ENCODE measurements around the gene BMAL1.
"Not testable (repeated sequence)": the region's sequence is repeated elsewhere in the genome, so short reads cannot be mapped to it uniquely, and the experiment has no call there.

BMAL1 gene

GRCh38 chr11:13405220-13405619 is 127.6 kb downstream of the BMAL1 start:
- H3K9ac ChIP-seq (ENCODE audit: low read length): no peak overlapping the region
- H3K4me3 ChIP-seq (ENCODE audit: low read length): no peak overlapping the region
- peaks cover 60% of the 10 kb centered on the region for H3K36me3 ChIP-seq (ENCODE audit: control insufficient read depth, insufficient read depth, low read length, severe bottlenecking)
- DNase-seq (ENCODE audit: low read depth): no peak
- H3K9me3 ChIP-seq (ENCODE audit: control insufficient read depth, low read length): no peaks in the 10 kb centered on the region
- H3K27me3 ChIP-seq (replicated peaks; ENCODE audit: control insufficient read depth, insufficient read depth, low read length): no peaks in the 10 kb centered on the region
- H3K4me1 ChIP-seq (ENCODE audit: control insufficient read depth, insufficient read depth, low read length): no peaks in the 10 kb centered on the region

GRCh38 chr11:13415201-13415600 is 137.6 kb downstream of the BMAL1 start:
- Histone ChIP-seq H3K9me3 (ENCODE audit: control insufficient read depth, low read length) (no peaks in the 10 kb centered on the region), H3K27me3 (replicated peaks; ENCODE audit: control insufficient read depth, insufficient read depth, low read length) (no peaks in the 10 kb centered on the region), H3K36me3 (ENCODE audit: control insufficient read depth, insufficient read depth, low read length, severe bottlenecking) (peaks cover 48% of the 10 kb centered on the region), H3K4me1 (ENCODE audit: control insufficient read depth, insufficient read depth, low read length) (peaks cover under 1% of the 10 kb centered on the region), H3K9ac (ENCODE audit: low read length) (no peak overlapping the region), H3K4me3 (ENCODE audit: low read length) (no peak overlapping the region)
- no peak for DNase-seq (ENCODE audit: low read depth)

- Histone ChIP-seq H3K9me3 (ENCODE audit: control insufficient read depth, low read length) (no peaks in the 10 kb centered on the region), H3K4me1 (ENCODE audit: control insufficient read depth, insufficient read depth, low read length) (peaks cover 8% of the 10 kb centered on the region), H3K36me3 (ENCODE audit: control insufficient read depth, insufficient read depth, low read length, severe bottlenecking) (peaks cover 13% of the 10 kb centered on the region), H3K4me3 (ENCODE audit: low read length) (no peak overlapping the region), H3K9ac (ENCODE audit: low read length) (no peak overlapping the region), H3K27me3 (replicated peaks; ENCODE audit: control insufficient read depth, insufficient read depth, low read length) (no peaks in the 10 kb centered on the region)
- DNase-seq (ENCODE audit: low read depth): no peak
Measured at GRCh38 chr11:13421561-13421960, 144.0 kb downstream of the BMAL1 start.

GRCh38 chr11:13423372-13423771 is 145.8 kb downstream of the BMAL1 start:
- Histone ChIP-seq H3K36me3 (ENCODE audit: control insufficient read depth, insufficient read depth, low read length, severe bottlenecking) (peaks cover 7% of the 10 kb centered on the region), H3K9ac (ENCODE audit: low read length) (no peak overlapping the region), H3K27me3 (replicated peaks; ENCODE audit: control insufficient read depth, insufficient read depth, low read length) (no peaks in the 10 kb centered on the region), H3K4me1 (ENCODE audit: control insufficient read depth, insufficient read depth, low read length) (peaks cover 8% of the 10 kb centered on the region), H3K4me3 (ENCODE audit: low read length) (no peak overlapping the region), H3K9me3 (ENCODE audit: control insufficient read depth, low read length) (peaks cover 15% of the 10 kb centered on the region)
- DNase-seq (ENCODE audit: low read depth): no peak

- Histone ChIP-seq H3K9me3 (ENCODE audit: control insufficient read depth, low read length) (peaks cover 19% of the 10 kb centered on the region), H3K27me3 (replicated peaks; ENCODE audit: control insufficient read depth, insufficient read depth, low read length) (no peaks in the 10 kb centered on the region), H3K4me1 (ENCODE audit: control insufficient read depth, insufficient read depth, low read length) (no peaks in the 10 kb centered on the region), H3K9ac (ENCODE audit: low read length) (no peak overlapping the region), H3K36me3 (ENCODE audit: control insufficient read depth, insufficient read depth, low read length, severe bottlenecking) (no peaks in the 10 kb centered on the region), H3K4me3 (ENCODE audit: low read length) (no peak overlapping the region)
- DNase-seq (ENCODE audit: low read depth): no peak
Measured at GRCh38 chr11:13427440-13427839, 149.8 kb downstream of the BMAL1 start.

- Histone ChIP-seq H3K4me3 (ENCODE audit: low read length) (no peak overlapping the region), H3K9me3 (ENCODE audit: control insufficient read depth, low read length) (peaks cover 19% of the 10 kb centered on the region), H3K9ac (ENCODE audit: low read length) (no peak overlapping the region), H3K4me1 (ENCODE audit: control insufficient read depth, insufficient read depth, low read length) (no peaks in the 10 kb centered on the region), H3K27me3 (replicated peaks; ENCODE audit: control insufficient read depth, insufficient read depth, low read length) (no peaks in the 10 kb centered on the region), H3K36me3 (ENCODE audit: control insufficient read depth, insufficient read depth, low read length, severe bottlenecking) (no peaks in the 10 kb centered on the region)
- no peak for DNase-seq (ENCODE audit: low read depth)
Measured at GRCh38 chr11:13429288-13429687, 151.7 kb downstream of the BMAL1 start.

- no peaks in the 10 kb centered on the region for H3K4me1 ChIP-seq (ENCODE audit: control insufficient read depth, insufficient read depth, low read length)
- H3K9me3 ChIP-seq (ENCODE audit: control insufficient read depth, low read length): peaks cover 19% of the 10 kb centered on the region
- H3K36me3 ChIP-seq (ENCODE audit: control insufficient read depth, insufficient read depth, low read length, severe bottlenecking): no peaks in the 10 kb centered on the region
- no peak for DNase-seq (ENCODE audit: low read depth)
- no peak overlapping the region for H3K4me3 ChIP-seq (ENCODE audit: low read length)
- no peaks in the 10 kb centered on the region for H3K27me3 ChIP-seq (replicated peaks; ENCODE audit: control insufficient read depth, insufficient read depth, low read length)
- no peak overlapping the region for H3K9ac ChIP-seq (ENCODE audit: low read length)
Measured at GRCh38 chr11:13429836-13430235, 152.2 kb downstream of the BMAL1 start.

GRCh38 chr11:13433437-13433836 is 155.8 kb downstream of the BMAL1 start:
- no peak for DNase-seq (ENCODE audit: low read depth)
- peaks cover 4% of the 10 kb centered on the region for H3K4me1 ChIP-seq (ENCODE audit: control insufficient read depth, insufficient read depth, low read length)
- no peaks in the 10 kb centered on the region for H3K36me3 ChIP-seq (ENCODE audit: control insufficient read depth, insufficient read depth, low read length, severe bottlenecking)
- no peak overlapping the region for H3K9ac ChIP-seq (ENCODE audit: low read length)
- H3K9me3 ChIP-seq (ENCODE audit: control insufficient read depth, low read length): peaks cover 3% of the 10 kb centered on the region
- H3K4me3 ChIP-seq (ENCODE audit: low read length): no peak overlapping the region
- H3K27me3 ChIP-seq (replicated peaks; ENCODE audit: control insufficient read depth, insufficient read depth, low read length): no peaks in the 10 kb centered on the region

- DNase-seq (ENCODE audit: low read depth): no peak
- Histone ChIP-seq H3K36me3 (ENCODE audit: control insufficient read depth, insufficient read depth, low read length, severe bottlenecking) (no peaks in the 10 kb centered on the region), H3K4me1 (ENCODE audit: control insufficient read depth, insufficient read depth, low read length) (peaks cover 4% of the 10 kb centered on the region), H3K4me3 (ENCODE audit: low read length) (no peak overlapping the region), H3K9me3 (ENCODE audit: control insufficient read depth, low read length) (no peaks in the 10 kb centered on the region), H3K9ac (ENCODE audit: low read length) (no peak overlapping the region), H3K27me3 (replicated peaks; ENCODE audit: control insufficient read depth, insufficient read depth, low read length) (no peaks in the 10 kb centered on the region)
Measured at GRCh38 chr11:13434247-13435205, 156.9 kb downstream of the BMAL1 start.

GRCh38 chr11:13436836-13437235 is 159.2 kb downstream of the BMAL1 start:
- H3K36me3 ChIP-seq (ENCODE audit: control insufficient read depth, insufficient read depth, low read length, severe bottlenecking); H3K4me3 ChIP-seq (ENCODE audit: low read length); DNase-seq (ENCODE audit: low read depth): not testable (repeated sequence)

More at GRCh38 chr11:13436836-13437235, 159.2 kb downstream of the BMAL1 start:
- not testable (repeated sequence) for H3K4me1 ChIP-seq (ENCODE audit: control insufficient read depth, insufficient read depth, low read length); H3K9me3 ChIP-seq (ENCODE audit: control insufficient read depth, low read length); H3K27me3 ChIP-seq (replicated peaks; ENCODE audit: control insufficient read depth, insufficient read depth, low read length); H3K9ac ChIP-seq (ENCODE audit: low read length)
